Measurements from ENCODE around the gene AGAP1. TPM values are rescaled to one million over a fixed set of nuclear protein-coding genes. Genes with fewer than 3 reads are reported as not detected.

The AGAP1 gene
- polyA plus RNA-seq, 1 donor from 2014 or later = 17.4 TPM

- Histone ChIP-seq H3K79me2 (replicated peaks; ENCODE audit: insufficient read depth, low read length) (peaks cover 32% of the 10 kb centered on the region), H2AFZ (ENCODE audit: low read depth, low read length) (no peak overlapping the region), H3K36me3 (ENCODE audit: insufficient read depth, low read length) (no peaks in the 10 kb centered on the region), H3F3A (ENCODE audit: insufficient read depth, low read length, poor library complexity, severe bottlenecking) (no peaks in the 10 kb centered on the region), H3K27ac (ENCODE audit: low read length) (no peak overlapping the region), H4K20me1 (ENCODE audit: insufficient read depth) (no peaks in the 10 kb centered on the region), H3K27me3 (ENCODE audit: insufficient read depth, low read depth, low read length) (no peaks in the 10 kb centered on the region), H3K9me2 (ENCODE audit: insufficient read depth, low read length) (no peaks in the 10 kb centered on the region), H3K4me3 (ENCODE audit: low read length) (no peak overlapping the region), H3K4me2 (ENCODE audit: low read length) (no peak overlapping the region), H3K9ac (ENCODE audit: low read length) (no peak overlapping the region), H3K9me3 (ENCODE audit: low read length) (no peaks in the 10 kb centered on the region)
- no peak for TF ChIP-seq EP300 (conservative IDR thresholded peaks at IDR 0.05; ENCODE audit: poor library complexity, severe bottlenecking)
- TF ChIP-seq EZH2 (IDR thresholded peaks at IDR 0.05; ENCODE audit: borderline replicate concordance, insufficient read depth, low read length, poor library complexity, severe bottlenecking) = no peak
- no peak for TF ChIP-seq POLR2AphosphoS5 (IDR thresholded peaks at IDR 0.05)
- no peak for TF ChIP-seq SMC3 (conservative IDR thresholded peaks at IDR 0.05; ENCODE audit: poor library complexity)
- no peak for TF ChIP-seq REST (IDR thresholded peaks at IDR 0.05; ENCODE audit: borderline replicate concordance)
- no peak for TF ChIP-seq RAD21 (conservative IDR thresholded peaks at IDR 0.05)
- TF ChIP-seq MXI1 (conservative IDR thresholded peaks at IDR 0.05; ENCODE audit: poor library complexity, severe bottlenecking) = no peak
- no peak for TF ChIP-seq CTCF (IDR thresholded peaks at IDR 0.05; ENCODE audit: poor library complexity, severe bottlenecking)
- TF ChIP-seq TAF1 (IDR thresholded peaks at IDR 0.05; ENCODE audit: low read depth) = no peak
These were observed 50.2 kb downstream of the AGAP1 start for GRCh38 chr2:235543851-235544688.

GRCh38 chr2:235544689-235544969 is 50.8 kb downstream of the AGAP1 start:
- TF ChIP-seq EP300 (conservative IDR thresholded peaks at IDR 0.05; ENCODE audit: poor library complexity, severe bottlenecking) (no peak), SMC3 (conservative IDR thresholded peaks at IDR 0.05; ENCODE audit: poor library complexity) (no peak)
- Histone ChIP-seq H3K9me3 (ENCODE audit: low read length) (no peaks in the 10 kb centered on the region), H3K36me3 (ENCODE audit: insufficient read depth, low read length) (no peaks in the 10 kb centered on the region), H3K4me2 (ENCODE audit: low read length) (no peak overlapping the region), H3K4me3 (ENCODE audit: low read length) (no peak overlapping the region), H3K27ac (ENCODE audit: low read length) (no peak overlapping the region), H4K20me1 (ENCODE audit: insufficient read depth) (no peaks in the 10 kb centered on the region), H3K9me2 (ENCODE audit: insufficient read depth, low read length) (no peaks in the 10 kb centered on the region), H3K79me2 (replicated peaks; ENCODE audit: insufficient read depth, low read length) (peaks cover 27% of the 10 kb centered on the region), H3K9ac (ENCODE audit: low read length) (no peak overlapping the region), H3K27me3 (ENCODE audit: insufficient read depth, low read depth, low read length) (no peaks in the 10 kb centered on the region), H2AFZ (ENCODE audit: low read depth, low read length) (no peak overlapping the region), H3F3A (ENCODE audit: insufficient read depth, low read length, poor library complexity, severe bottlenecking) (no peaks in the 10 kb centered on the region)

All from neural cell (in vitro differentiated cells).